GM13976 (cell line): ENCODE measurements around the gene ASTN2.

Source experiments
- DNase-seq: peaks from one replicate; pipeline ENCODE4 v3.0.0; 2012; ENCODE audit warnings: low spot score
- in situ Hi-C: fragments of 300-500 bp; cut with MboI; formaldehyde crosslinking; loops from one replicate; pipeline ENCODE4 v1.12.0; 2022; ENCODE audit warnings: low sequenced_read_pairs, mixed read lengths, inconsistent platforms; ENCODE audit not compliant: unreplicated experiment
- TF ChIP-seq, protein P1 (sequence below): IDR thresholded peaks from 2 replicates; pipeline ENCODE4 v1.5.1; 2012; ENCODE audit warnings: borderline replicate concordance, mild to moderate bottlenecking; ENCODE audit not compliant: insufficient read depth; ENCODE audit errors: extremely low read depth, missing control alignments, control extremely low read depth

ASTN2 gene

DNA sequence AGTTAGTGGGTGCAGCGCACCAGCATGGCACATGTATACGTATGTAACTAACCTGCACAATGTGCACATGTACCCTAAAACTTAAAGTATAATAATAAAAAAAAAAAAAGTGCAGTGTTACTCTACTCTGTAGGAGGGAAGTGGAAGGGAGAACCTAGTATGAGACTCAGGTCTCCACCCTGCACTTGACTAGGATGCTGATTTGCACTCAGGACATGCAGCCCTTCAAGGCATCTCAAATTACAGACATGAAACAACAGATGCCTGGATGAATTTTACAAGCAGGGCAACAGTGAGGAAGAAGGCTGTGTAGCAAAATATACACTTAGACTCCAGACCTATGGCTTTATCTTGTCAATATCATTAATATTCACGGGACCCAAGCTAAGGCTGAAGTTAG, 711.2 kb downstream of the ASTN2 start:
- in situ Hi-C loops, result no loop called here
- no peak for DNase-seq
- TF ChIP-seq, protein P1, sequence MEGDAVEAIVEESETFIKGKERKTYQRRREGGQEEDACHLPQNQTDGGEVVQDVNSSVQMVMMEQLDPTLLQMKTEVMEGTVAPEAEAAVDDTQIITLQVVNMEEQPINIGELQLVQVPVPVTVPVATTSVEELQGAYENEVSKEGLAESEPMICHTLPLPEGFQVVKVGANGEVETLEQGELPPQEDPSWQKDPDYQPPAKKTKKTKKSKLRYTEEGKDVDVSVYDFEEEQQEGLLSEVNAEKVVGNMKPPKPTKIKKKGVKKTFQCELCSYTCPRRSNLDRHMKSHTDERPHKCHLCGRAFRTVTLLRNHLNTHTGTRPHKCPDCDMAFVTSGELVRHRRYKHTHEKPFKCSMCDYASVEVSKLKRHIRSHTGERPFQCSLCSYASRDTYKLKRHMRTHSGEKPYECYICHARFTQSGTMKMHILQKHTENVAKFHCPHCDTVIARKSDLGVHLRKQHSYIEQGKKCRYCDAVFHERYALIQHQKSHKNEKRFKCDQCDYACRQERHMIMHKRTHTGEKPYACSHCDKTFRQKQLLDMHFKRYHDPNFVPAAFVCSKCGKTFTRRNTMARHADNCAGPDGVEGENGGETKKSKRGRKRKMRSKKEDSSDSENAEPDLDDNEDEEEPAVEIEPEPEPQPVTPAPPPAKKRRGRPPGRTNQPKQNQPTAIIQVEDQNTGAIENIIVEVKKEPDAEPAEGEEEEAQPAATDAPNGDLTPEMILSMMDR, result no peak

DNA sequence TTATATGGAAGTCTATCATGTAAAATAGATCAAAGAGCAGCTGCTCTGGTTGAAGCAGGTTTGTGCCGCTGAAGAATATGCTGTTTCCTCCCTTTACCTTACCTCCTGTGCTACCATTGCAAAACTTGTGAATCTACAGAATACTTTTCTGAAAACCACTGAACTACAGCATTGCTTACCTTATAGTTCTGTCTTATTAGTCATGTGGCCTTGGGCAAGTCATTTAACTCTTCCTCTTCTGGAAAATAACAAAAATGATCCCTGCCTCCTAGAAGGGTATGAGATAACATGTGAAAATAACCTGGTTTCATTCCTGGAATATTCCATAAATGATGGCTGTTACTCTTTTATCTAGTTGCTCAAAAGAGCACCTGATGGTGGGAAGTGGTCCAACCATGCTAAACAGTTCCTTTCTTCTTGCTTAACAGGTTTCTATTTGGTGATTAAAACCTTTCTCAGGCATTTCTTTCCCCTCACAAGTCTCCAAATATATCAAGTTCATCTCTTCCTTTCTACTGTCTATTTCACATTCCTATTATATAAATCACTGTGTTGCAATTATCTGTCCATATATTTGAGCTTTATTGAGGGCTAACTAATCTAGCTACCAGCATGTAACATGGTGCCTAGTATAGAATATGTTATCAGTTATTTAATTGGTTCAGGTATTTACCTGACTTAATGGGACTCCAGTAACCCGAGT, 712.8 kb downstream of the ASTN2 start:
- no peak for DNase-seq
- TF ChIP-seq, protein P1, result no peak
- in situ Hi-C loops, result no loop called here

DNA sequence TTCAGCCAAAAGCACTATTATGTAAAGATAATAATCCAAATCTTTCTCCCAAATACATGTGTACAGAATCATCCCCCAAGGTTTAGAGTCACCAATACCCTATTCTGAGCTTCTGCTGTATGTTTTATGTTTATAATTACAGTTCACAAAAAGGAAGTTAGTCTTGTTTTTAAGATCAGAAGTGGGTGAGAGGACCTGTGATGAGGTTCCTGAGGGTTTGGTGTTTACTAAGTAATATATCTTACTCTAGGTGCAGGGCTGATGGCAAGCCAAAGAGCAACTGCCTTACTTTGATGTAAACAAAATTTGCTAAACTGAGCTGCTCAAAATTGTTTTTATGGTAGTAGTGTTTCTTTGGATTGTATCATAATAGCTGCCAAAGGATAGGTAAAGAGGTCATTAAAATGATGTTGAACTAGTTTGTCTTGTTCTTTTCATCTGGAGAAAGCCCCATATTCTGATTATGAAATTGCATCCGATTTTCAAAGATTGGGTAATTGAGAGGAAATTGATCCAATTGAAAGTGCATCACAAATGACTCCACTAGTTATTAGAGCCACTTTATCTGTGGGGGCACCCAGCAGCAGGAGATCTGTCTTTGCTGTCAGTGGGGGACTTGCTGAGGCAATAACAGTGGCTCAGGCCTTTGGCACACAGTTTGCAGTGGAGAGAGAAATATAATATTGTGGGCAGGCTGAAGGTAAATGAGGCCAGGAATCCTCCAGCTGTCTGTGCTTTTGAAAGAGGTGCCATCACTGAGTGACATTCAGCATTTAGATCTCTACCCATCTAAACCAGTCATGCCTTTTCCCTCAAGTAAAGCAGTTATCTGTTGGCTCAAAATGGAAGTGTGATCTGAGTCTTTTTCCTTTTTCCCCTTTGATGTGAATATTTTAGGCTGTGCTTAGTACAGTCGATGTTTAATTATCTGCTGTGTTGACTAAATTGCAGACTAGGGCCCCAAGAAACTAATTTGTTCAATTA, 713.7 kb downstream of the ASTN2 start:
- DNase-seq, result no peak
- TF ChIP-seq, protein P1, result no peak
- in situ Hi-C loops, result no loop called here

DNA sequence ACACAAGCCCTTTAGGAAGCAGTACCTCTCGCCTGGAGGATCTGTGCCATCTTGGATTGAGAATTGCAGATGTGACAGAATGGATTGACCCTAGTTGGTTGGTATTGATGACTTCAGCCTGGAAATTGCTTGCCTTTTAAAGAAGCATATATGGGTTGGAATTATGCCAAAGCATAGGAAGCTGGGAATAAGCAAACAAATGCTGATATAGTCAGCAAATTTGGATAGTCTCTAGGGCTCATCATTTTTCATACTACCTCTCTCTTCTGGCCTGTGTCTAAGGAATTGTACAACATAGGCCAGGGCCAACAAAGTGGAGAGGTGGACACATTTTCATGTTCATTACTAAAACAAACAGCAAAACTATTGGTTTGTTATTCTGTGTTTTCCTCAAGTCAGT, 714.6 kb downstream of the ASTN2 start:
- TF ChIP-seq, protein P1, result no peak
- no peak for DNase-seq
- in situ Hi-C loops, result no loop called here

DNA sequence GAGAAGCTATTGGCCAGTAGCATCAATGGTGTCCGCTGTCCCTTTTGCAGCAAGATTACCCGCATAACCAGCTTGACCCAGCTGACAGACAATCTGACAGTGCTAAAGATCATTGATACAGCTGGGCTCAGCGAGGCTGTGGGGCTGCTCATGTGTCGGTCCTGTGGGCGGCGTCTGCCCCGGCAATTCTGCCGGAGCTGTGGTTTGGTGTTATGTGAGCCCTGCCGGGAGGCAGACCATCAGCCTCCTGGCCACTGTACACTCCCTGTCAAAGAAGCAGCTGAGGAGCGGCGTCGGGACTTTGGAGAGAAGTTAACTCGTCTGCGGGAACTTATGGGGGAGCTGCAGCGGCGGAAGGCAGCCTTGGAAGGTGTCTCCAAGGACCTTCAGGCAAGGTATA, 717.0 kb downstream of the ASTN2 start:
- DNase-seq, result no peak
- in situ Hi-C loops, result no loop called here
- TF ChIP-seq, protein P1, result no peak

DNA sequence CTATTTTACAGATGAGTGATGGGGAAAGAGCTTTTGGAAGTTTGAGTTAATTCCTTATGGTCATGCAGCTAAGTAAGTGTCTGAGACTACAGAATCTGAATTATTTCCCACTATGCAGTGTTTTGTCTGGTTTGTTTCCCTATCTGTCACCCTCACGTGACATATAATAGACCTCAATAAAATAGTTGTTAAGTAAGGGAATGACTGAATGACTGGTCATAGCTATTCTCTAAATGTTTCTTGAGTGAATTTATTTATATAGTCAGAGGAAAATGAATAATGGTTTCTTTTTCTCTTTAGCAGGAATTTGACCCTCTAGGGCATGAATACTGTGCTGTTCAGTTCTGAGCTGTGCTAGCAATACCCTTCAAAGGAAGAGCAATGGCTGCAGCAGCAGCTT, 717.5 kb downstream of the ASTN2 start:
- in situ Hi-C loops, result no loop called here
- TF ChIP-seq, protein P1, result no peak
- DNase-seq, result no peak
